HS-27A (cell line): ENCODE measurements around the gene RPL10A.
"Not testable (repeated sequence)": the region's sequence is repeated elsewhere in the genome, so short reads cannot be mapped to it uniquely, and the experiment has no call there.

ENCODE experiments used
- DNase-seq: peaks from one replicate; pipeline ENCODE4 v3.0.0-alpha.2; 2012; ENCODE audit warnings: low read depth, missing footprints

RPL10A gene

GRCh38 chr6:35468181-35468979 is at the start of gene RPL10A:
TSS of gene RPL10A (plus strand) at chr6:35468401. CDS start at chr6:35468435, 34 bp downstream.
- DNase-seq, result peak; percentile 95

GRCh38 chr6:35419417-35419816 is 48.8 kb upstream of the RPL10A start:
- DNase-seq, result peak; percentile 34

DNA sequence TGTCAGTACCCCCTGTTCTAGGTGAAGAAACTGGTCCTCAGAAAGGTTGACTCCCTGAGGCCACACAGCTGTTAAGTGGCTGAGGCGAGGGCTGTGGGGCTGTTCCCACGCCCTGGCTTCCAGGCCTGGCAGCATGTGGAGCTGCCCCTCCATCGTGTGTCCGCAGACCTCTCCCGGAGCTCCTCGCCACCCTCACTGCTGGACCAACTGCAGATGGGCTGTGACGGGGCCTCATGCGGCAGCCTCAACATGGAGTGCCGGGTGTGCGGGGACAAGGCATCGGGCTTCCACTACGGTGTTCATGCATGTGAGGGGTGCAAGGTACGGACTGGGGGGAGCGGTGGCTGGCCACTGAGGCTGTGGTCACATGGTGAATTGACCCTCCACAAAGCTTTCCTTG is 48.2 kb upstream of the RPL10A start:
- no peak for DNase-seq

GRCh38 chr6:35425284-35425683 is 42.9 kb upstream of the RPL10A start:
- peak; percentile 90 for DNase-seq

DNA sequence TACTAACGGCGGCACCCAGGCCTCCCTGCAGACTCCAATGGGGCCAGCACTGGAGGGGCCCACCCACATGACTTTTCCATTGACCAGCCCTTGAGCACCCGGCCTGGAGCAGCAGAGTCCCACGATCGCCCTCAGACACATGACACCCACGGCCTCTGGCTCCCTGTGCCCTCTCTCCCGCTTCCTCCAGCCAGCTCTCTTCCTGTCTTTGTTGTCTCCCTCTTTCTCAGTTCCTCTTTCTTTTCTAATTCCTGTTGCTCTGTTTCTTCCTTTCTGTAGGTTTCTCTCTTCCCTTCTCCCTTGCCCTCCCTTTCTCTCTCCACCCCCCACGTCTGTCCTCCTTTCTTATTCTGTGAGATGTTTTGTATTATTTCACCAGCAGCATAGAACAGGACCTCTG is 42.1 kb upstream of the RPL10A start:
- DNase-seq, result no peak

GRCh38 chr6:35427435-35427834 is 40.8 kb upstream of the RPL10A start:
- no peak for DNase-seq

DNA sequence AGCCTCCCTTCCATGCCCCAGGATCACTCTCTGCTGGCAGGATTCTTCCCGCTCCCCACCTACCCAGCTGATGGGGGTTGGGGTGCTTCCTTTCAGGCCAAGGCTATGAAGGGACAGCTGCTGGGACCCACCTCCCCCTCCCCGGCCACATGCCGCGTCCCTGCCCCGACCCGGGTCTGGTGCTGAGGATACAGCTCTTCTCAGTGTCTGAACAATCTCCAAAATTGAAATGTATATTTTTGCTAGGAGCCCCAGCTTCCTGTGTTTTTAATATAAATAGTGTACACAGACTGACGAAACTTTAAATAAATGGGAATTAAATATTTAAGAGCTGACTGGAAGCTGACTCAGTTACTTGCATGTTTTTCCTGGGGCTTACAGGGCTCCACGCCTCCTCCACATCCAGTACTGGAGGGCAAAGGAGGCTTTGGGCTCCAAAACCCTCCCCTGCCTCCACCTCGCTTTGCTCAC is 40.3 kb upstream of the RPL10A start:
- DNase-seq, result peak; percentile 82

GRCh38 chr6:35428421-35429149 is 39.6 kb upstream of the RPL10A start:
- DNase-seq, result no peak

DNA sequence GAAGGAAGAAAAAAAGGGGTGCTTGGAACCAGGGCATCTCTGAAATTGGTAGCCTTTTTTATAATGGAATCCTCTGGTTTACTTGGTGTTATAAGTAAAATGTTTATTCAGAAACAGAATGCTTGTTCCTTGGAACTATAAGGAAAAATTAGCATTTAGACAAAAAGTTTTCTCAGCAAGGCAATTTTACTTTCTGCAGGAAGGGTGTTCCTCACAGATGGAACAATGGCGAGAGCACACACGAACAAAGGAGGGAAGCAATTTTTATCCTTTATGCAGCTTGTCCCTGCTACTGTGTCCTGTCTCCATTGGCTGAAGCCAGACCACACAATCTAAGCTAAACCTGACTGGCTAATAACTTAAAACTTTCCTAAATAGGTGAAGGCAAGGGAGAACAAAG is 38.7 kb upstream of the RPL10A start:
- DNase-seq, result no peak

GRCh38 chr6:35432291-35432690 is 35.9 kb upstream of the RPL10A start:
- no peak for DNase-seq

- DNase-seq, result not testable (repeated sequence)
Measured at GRCh38 chr6:35432702-35433101, 35.5 kb upstream of the RPL10A start.

GRCh38 chr6:35435074-35435837 is 32.9 kb upstream of the RPL10A start:
- DNase-seq, result no peak

DNA sequence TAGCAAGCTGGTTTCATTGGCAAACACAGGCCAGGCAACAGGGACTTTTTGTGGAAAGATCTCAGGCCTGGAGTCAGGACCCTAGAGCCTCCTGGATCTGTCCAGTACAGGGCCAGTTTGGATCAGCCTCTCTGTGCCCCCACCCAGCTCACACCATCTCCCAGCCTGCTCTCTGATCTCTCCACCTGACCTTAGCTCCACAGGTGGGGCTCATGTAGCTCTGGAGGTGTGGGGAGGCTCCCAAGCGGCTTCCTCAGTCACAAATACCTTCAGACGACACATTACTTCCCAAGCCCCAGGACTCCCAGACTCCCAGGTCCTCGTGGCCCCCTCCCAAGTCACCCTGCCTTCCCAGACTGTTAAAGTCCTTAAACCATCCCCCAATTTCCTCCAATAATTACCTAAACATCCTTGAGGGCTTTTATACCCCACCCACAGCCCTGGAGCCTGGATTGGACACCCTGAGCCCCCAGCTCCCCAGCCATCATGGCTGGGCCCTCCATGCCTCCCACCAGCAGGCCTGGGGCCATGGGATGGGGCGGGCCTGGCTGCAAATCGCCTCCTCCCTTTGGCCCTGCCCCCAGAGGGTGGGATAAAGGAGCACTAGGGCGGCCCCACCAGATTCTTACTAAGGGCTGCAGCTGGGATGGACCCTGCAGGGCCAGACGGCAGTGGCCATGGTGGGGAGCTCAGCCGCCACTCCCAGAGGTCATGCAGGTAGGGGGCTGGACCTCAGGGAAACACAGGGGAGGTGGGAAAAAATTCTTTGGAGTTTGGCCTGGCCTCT is 31.9 kb upstream of the RPL10A start:
- DNase-seq, result no peak

DNA sequence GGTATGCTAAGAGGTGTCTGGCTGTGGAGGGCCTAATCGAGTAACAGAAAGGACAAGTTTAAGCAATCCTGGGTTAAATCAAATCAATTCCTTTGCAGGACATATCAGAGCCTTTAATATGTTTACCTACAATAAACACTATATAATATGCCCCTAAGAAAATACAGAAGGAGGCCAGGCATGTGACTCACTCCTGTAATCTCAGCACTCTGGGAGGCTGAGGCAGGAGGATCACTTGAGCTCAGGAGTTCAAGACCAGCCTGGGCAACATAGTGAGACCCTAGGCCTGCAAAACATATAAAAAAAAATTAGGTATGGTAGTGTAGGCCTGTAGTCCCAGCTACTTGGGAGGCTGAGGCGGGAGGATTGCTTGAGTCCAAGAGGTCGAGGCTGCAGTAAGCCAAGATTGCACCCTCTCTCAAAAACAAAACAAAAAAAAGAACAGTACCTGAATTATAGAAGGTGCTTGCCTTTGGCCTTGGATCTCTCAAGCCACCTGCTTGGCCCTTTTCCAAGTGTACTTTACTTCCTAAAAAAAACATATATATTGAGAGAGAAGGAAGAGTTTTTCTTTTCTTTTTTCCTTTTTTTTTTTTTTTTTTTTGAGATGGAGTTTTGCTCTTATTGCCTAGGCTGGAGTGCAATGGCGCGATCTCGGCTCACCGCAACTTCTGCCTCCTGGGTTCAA is 29.7 kb upstream of the RPL10A start:
- not testable (repeated sequence) for DNase-seq

GRCh38 chr6:35439308-35439707 is 28.9 kb upstream of the RPL10A start:
- no peak for DNase-seq

DNA sequence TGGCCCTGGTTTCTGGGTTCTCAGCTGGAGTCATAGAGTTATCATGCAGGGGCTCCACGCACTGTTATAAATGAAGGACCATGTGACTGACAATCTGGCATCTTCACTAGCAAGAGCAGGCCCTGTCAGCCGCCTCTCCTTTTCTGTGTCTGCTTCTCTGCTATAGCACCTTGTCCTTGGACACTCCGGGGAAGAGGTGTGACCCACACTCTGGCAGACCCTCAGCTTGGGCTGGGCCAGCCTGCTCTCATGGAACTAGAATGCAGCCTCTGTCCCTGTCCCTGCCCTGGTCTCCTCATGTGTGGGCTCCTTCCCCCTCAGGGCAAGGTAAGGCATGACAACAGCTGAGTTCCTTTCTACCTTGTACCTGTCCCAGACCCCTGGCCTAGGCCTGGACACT is 27.0 kb upstream of the RPL10A start:
- no peak for DNase-seq

GRCh38 chr6:35441642-35442041 is 26.6 kb upstream of the RPL10A start:
- no peak for DNase-seq

- DNase-seq, result no peak
Measured at GRCh38 chr6:35442693-35443092, 25.5 kb upstream of the RPL10A start.

DNA sequence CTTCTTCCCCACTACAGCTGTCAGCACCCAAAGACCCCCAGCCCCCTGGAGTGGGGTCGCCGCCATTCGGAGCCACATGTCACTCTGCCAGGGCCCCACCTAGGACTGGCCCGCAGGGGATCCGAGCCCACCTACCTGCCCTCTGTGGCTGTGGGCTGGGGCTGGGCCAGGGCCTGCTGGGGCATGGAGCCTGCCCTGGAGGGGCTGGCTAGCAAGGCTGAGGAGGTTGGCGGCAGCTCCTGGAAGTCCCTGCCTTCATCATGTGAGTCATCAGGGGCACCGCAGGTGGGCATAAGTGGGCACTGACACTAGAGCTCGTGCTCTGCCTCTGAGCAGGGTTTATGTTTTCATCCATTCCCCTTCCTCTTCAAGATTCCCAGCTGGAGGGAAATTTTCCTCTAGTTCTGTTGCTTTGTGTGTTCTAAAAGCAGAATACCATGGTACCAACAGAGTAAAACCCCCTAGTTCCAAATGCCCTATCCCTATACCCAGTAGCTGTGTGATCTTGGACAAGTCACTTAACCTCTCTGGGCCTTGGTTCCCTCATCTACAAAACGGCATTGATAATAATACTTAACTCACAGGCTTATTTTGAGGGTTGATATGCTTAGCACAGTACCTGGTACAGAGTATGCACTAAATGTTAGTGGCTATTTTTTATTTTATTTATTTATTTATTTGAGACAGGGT is 24.7 kb upstream of the RPL10A start:
- DNase-seq, result no peak

- DNase-seq, result no peak
Measured at GRCh38 chr6:35445691-35446090, 22.5 kb upstream of the RPL10A start.

DNA sequence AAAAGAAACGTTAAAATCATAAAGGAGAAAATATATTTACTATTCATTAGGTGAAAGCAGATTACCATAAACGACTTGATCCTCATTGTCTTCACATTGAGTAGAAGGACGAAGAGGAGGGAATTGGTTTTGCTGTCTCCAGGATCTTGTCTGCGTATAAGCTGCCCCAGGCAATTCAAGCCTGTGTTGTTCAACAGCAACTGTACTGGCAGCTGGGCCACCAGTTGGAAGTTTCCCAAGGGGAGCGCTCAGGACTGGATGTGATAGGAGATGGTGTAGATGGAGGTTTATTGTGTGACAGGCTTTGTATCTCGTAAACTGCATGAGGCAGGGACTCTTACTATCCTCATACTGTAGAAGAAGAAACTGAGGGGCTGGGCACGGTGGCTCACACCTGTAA is 20.0 kb upstream of the RPL10A start:
- no peak for DNase-seq
